ENCODE measurements around the gene PBXIP1. TPM values are rescaled to one million over a fixed set of nuclear protein-coding genes. Genes with fewer than 3 reads are reported as not detected.

PBXIP1 gene
- 10 to 100 TPM; 41.4 to 67.4 (median 61.3) TPM for total RNA-seq

GRCh38 chr1:154955718-154956543 lies at the start of gene PBXIP1:
Gene PBXIP1 (minus strand): TSS chr1:154956099. CDS start chr1:154953721, 2,378 bp downstream.
- no peak for TF ChIP-seq EP300 (IDR thresholded peaks at IDR 0.05)
- no peak for TF ChIP-seq POLR2AphosphoS5 (IDR thresholded peaks at IDR 0.05)
- peak in 1 of 2 donors; percentile 9 for TF ChIP-seq CTCF (IDR thresholded peaks at IDR 0.05)
- peak in 1 of 2 donors; percentile 28 for TF ChIP-seq POLR2A (IDR thresholded peaks at IDR 0.05)

DNA sequence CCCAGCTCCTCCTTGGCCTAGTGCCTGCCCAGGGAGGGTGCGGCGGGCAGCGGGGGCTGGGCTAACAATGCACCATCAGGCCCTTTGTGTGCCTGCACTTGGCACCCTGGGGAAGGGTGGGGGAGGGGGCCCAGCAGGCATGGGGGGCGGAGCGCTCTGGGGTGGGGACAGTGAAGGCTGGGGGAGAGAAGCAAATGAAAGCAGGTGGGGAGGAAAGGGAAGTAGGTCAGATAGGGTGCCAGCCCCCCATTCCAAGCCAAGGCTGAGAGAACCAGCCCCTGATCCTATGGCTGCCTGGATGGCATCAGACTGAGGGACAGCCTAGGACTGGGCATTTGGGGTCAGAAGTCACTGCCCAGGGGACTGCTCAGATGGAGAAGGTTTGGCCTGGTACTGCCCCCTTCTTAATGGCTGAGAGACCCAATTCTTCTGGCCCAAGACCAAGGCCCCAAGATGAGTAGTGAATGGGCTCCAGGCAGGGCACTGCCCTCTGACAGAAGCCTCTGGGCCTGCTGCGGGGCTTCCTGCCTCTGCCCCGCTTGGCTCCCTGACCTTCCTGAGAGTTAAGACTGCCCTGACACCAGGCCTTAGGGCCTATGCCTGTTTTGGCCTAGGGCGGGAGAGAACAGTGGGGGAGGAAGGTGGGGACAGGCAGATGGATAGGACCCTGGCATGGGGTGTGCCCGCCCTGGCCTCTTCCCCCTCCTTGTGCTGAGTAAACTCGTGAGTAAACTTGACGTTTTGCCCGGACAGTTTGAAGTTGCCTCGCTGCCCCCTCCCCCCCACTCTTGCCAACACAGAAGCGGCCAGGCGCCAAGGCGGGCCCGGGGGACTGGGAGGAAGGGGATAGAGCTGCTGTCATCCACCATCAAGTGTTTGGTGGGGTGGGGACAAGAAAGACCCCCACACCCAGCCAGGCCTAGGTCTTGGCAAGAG lies 49.4 kb upstream of the PBXIP1 start:
- peak overlapping the region; percentile 96 for H3K27ac ChIP-seq
- DNase-seq (ENCODE audit: low spot score in 2 of 2): no peak
- no peaks in the 10 kb centered on the region for H3K36me3 ChIP-seq
- H3K27me3 ChIP-seq: no peaks in the 10 kb centered on the region
- 20% methylated on average over 12 of the region's 17 CpGs for WGBS
- no peak for TF ChIP-seq POLR2A (IDR thresholded peaks at IDR 0.05)
- no peak for TF ChIP-seq EP300 (IDR thresholded peaks at IDR 0.05)
- no peak for TF ChIP-seq CTCF (IDR thresholded peaks at IDR 0.05)
- no peak for TF ChIP-seq POLR2AphosphoS5 (IDR thresholded peaks at IDR 0.05)
- H3K4me3 ChIP-seq: peak overlapping the region; percentile 97
- no peaks in the 10 kb centered on the region for H3K9me3 ChIP-seq
- H3K4me1 ChIP-seq: peaks cover 64% of the 10 kb centered on the region

More at GRCh38 chr1:154955718-154956543, at the start of gene PBXIP1:
- H3K36me3 ChIP-seq: peaks cover 22% of the 10 kb centered on the region
- peak within 1 kb of the TSS; percentile 54 for H3K4me3 ChIP-seq
- no peaks in the 10 kb centered on the region for H3K9me3 ChIP-seq
- H3K4me1 ChIP-seq: peaks cover 63% of the 10 kb centered on the region
- WGBS: 0% methylated on average over 18 of the region's 18 CpGs
- H3K27ac ChIP-seq: peak within 1 kb of the TSS; percentile 76
- H3K27me3 ChIP-seq: no peaks in the 10 kb centered on the region
- peak; percentile 87 to 88 for DNase-seq (ENCODE audit: low spot score in 2 of 2)

GRCh38 chr1:155004352-155005075 lies 48.6 kb upstream of the PBXIP1 start:
- Histone ChIP-seq H3K4me3 (peak overlapping the region; percentile 97), H3K27ac (peak overlapping the region; percentile 96), H3K27me3 (no peaks in the 10 kb centered on the region), H3K9me3 (no peaks in the 10 kb centered on the region), H3K36me3 (no peaks in the 10 kb centered on the region), H3K4me1 (peaks cover 66% of the 10 kb centered on the region)
- no peak for DNase-seq (ENCODE audit: low spot score in 2 of 2)
- WGBS: 8% methylated on average over 5 of the region's 5 CpGs
- TF ChIP-seq EP300 (IDR thresholded peaks at IDR 0.05) (no peak), CTCF (IDR thresholded peaks at IDR 0.05) (no peak), POLR2A (IDR thresholded peaks at IDR 0.05) (no peak), POLR2AphosphoS5 (IDR thresholded peaks at IDR 0.05) (no peak)

- Histone ChIP-seq H3K4me3 (peak overlapping the region; percentile 97), H3K27ac (peak overlapping the region; percentile 96), H3K27me3 (no peaks in the 10 kb centered on the region), H3K9me3 (no peaks in the 10 kb centered on the region), H3K36me3 (no peaks in the 10 kb centered on the region), H3K4me1 (peaks cover 71% of the 10 kb centered on the region)
- DNase-seq (ENCODE audit: low spot score in 2 of 2): no peak
- no peak for TF ChIP-seq CTCF (IDR thresholded peaks at IDR 0.05)
- no peak for TF ChIP-seq EP300 (IDR thresholded peaks at IDR 0.05)
- no peak for TF ChIP-seq POLR2A (IDR thresholded peaks at IDR 0.05)
- TF ChIP-seq POLR2AphosphoS5 (IDR thresholded peaks at IDR 0.05): no peak
- 1% methylated on average over 10 of the region's 34 CpGs for WGBS
These were observed 48.0 kb upstream of the PBXIP1 start for GRCh38 chr1:155003766-155004351.

Data from suprapubic skin (tissue), 4 donors.